Measurements from ENCODE around the gene LIPA. TPM values are rescaled to one million over a fixed set of nuclear protein-coding genes. Genes with fewer than 3 reads are reported as not detected.

Gene LIPA
- total RNA-seq, 4 donors from 2014 or later: 12.5 to 22.8 (median 18.0) TPM

- no peak for TF ChIP-seq POLR2A (IDR thresholded peaks at IDR 0.05)
- TF ChIP-seq CTCF (IDR thresholded peaks at IDR 0.05): no peak
- no peak overlapping the region for H3K4me3 ChIP-seq (ENCODE audit: low read depth, poor library complexity, severe bottlenecking)
- 46 to 48% methylated on average over 6 of the region's 6 CpGs for WGBS, 2 donors
- intact Hi-C loops (cut with DNase I; ENCODE audit: low total_unique reads): no loop called here
- DNase-seq (ENCODE audit: low spot score in 2 of 2): no peak
These were observed 31.7 kb upstream of the LIPA start for GRCh38 chr10:89283025-89283935.

GRCh38 chr10:89281606-89282395 is 30.2 kb upstream of the LIPA start:
- intact Hi-C loops (cut with DNase I; ENCODE audit: low total_unique reads): no loop called here

GRCh38 chr10:89280508-89280907 is 28.9 kb upstream of the LIPA start:
- intact Hi-C loops (cut with DNase I; ENCODE audit: low total_unique reads): no loop called here
- DNase-seq (ENCODE audit: low spot score in 2 of 2): no peak
- WGBS, 2 donors: 68 to 76% methylated on average over 3 of the region's 3 CpGs
- no peak overlapping the region for H3K4me3 ChIP-seq (ENCODE audit: low read depth, poor library complexity, severe bottlenecking)
- TF ChIP-seq CTCF (IDR thresholded peaks at IDR 0.05) (no peak), POLR2A (IDR thresholded peaks at IDR 0.05) (no peak)

More at GRCh38 chr10:89281606-89282395, 30.2 kb upstream of the LIPA start:
- TF ChIP-seq CTCF (IDR thresholded peaks at IDR 0.05) (no peak), POLR2A (IDR thresholded peaks at IDR 0.05) (no peak)
- WGBS, 2 donors: 68 to 78% methylated on average over 4 of the region's 4 CpGs
- DNase-seq (ENCODE audit: low spot score in 2 of 2): no peak
- H3K4me3 ChIP-seq (ENCODE audit: low read depth, poor library complexity, severe bottlenecking): no peak overlapping the region

GRCh38 chr10:89279421-89279869 is 27.9 kb upstream of the LIPA start:
- no peak overlapping the region for H3K4me3 ChIP-seq (ENCODE audit: low read depth, poor library complexity, severe bottlenecking)
- TF ChIP-seq CTCF (IDR thresholded peaks at IDR 0.05): no peak
- no peak for TF ChIP-seq POLR2A (IDR thresholded peaks at IDR 0.05)
- intact Hi-C loops (cut with DNase I; ENCODE audit: low total_unique reads): no loop called here
- WGBS, 2 donors: 31 to 35% methylated on average over 1 of the region's 1 CpG
- DNase-seq (ENCODE audit: low spot score in 2 of 2): no peak

GRCh38 chr10:89278900-89279392 is 27.4 kb upstream of the LIPA start:
- intact Hi-C loops (cut with DNase I; ENCODE audit: low total_unique reads): no loop called here
- DNase-seq (ENCODE audit: low spot score in 2 of 2): no peak
- no peak overlapping the region for H3K4me3 ChIP-seq (ENCODE audit: low read depth, poor library complexity, severe bottlenecking)
- TF ChIP-seq POLR2A (IDR thresholded peaks at IDR 0.05) (no peak), CTCF (IDR thresholded peaks at IDR 0.05) (no peak)
